ENCODE data around the gene SF3B5. TPM values are rescaled to one million over a fixed set of nuclear protein-coding genes. Genes with fewer than 3 reads are reported as not detected.
A peak's percentile ranks its signal among the peaks of the same experiment; 100 is the strongest.
"Not testable (repeated sequence)": the region's sequence is repeated elsewhere in the genome, so short reads cannot be mapped to it uniquely, and the experiment has no call there.

Gene SF3B5
- polyA plus RNA-seq, 6 donors from 2014 or later, result 314 to 420 (median 370) TPM

DNA sequence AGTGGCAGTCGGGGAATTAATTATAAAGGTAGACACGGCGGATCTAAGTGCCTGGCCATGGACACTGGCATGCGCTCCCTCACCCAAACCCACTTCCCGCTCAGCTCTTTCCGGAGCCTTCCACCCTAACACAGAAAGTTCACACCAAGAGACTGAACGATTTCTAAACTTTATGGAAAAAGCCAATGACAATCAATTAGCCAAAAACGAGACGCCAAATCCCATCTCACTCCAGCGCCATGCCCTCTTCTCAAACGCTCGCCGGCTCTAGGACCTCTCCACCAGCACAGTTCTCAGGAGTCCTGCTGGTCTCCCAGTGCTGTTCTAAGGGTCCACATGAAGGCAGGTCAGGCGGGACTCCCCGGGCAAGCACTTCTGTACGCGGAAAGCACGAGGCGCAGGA lies 641 bp downstream of the SF3B5 start:
- ATAC-seq (ENCODE audit: low read depth in 2 of 2) (no peak), DNase-seq (no peak)
- Mint-ChIP-seq H3K36me3 (no peaks in the 10 kb centered on the region), H3K4me1 (peaks cover 18 to 37% (median 27%) of the 10 kb centered on the region in 3 donors), H3K4me3 (peak overlapping the region; percentile 91 to 100 (median 99)), H3K9me3 (no peaks in the 10 kb centered on the region), H3K27me3 (no peaks in the 10 kb centered on the region), H3K27ac (peak overlapping the region; percentile 96 to 100 (median 99))

GRCh38 chr6:144093658-144094057 lies 1.7 kb downstream of the SF3B5 start:
- H3K27ac Mint-ChIP-seq, result peak overlapping the region in 3 of 6 donors; percentile 80 to 99 (median 96)
- DNase-seq, result no peak
- H3K4me3 Mint-ChIP-seq, result peak overlapping the region in 7 of 8 donors; percentile 22 to 100 (median 99)
- H3K27me3 Mint-ChIP-seq, result no peaks in the 10 kb centered on the region
- peaks cover 18 to 37% (median 27%) of the 10 kb centered on the region in 3 donors for H3K4me1 Mint-ChIP-seq
- ATAC-seq (ENCODE audit: low read depth in 2 of 2), result no peak
- H3K36me3 Mint-ChIP-seq, result no peaks in the 10 kb centered on the region
- H3K9me3 Mint-ChIP-seq, result peaks cover 0 to 2% (median 0%) of the 10 kb centered on the region in 7 donors

DNA sequence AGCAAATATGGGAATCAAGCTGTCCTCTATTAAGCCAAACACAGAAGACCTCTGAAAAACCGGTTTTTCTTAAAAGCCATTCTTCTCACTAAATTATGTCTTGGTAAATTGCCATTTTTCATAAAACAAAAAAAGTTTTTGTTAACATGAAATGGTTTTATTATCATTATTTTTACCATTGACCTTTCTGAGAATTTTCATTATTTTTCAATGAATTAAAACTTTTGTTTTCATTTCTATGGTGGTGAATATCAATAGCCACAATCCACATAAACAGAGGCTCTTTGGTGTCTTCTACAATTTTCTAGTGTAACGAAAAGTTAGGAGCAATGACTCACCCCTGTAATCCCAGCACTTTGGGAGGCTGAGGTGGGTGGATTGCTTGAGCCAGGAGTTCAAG lies 2.1 kb downstream of the SF3B5 start:
- Mint-ChIP-seq H3K27ac (no peak overlapping the region), H3K27me3 (no peaks in the 10 kb centered on the region), H3K4me3 (peak overlapping the region in 5 of 8 donors; percentile 29 to 96 (median 50)), H3K4me1 (peaks cover 18 to 37% (median 27%) of the 10 kb centered on the region in 3 donors), H3K36me3 (no peaks in the 10 kb centered on the region), H3K9me3 (peaks cover 0 to 2% (median 0%) of the 10 kb centered on the region in 7 donors)
- DNase-seq (no peak), ATAC-seq (ENCODE audit: low read depth in 2 of 2) (no peak)

DNA sequence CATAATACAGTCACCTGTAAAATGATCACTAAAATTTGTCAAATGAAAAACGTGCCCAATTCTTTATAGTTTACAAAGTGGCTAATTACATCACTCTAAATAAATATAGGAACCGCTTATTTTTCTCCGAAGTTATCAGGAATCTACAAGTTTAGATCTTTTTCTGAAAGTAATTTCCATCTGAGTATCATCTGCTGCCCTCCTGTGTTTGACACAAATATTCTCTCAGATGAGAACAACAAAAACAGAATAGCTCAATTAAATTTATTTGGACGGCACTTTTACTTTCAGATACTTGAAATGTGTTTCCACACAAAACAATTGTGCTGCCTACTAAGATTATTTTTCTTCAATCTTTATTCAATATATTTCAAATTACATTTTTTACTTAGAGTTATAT lies 5.0 kb downstream of the SF3B5 start:
- DNase-seq, result no peak
- Mint-ChIP-seq H3K9me3 (peaks cover 0 to 2% (median 0%) of the 10 kb centered on the region in 7 donors), H3K36me3 (peaks cover under 1% of the 10 kb centered on the region in 2 donors), H3K4me3 (no peak overlapping the region), H3K27me3 (no peaks in the 10 kb centered on the region), H3K4me1 (peaks cover 23 to 38% (median 28%) of the 10 kb centered on the region in 3 donors), H3K27ac (no peak overlapping the region)
- ATAC-seq (ENCODE audit: low read depth in 2 of 2), result no peak

DNA sequence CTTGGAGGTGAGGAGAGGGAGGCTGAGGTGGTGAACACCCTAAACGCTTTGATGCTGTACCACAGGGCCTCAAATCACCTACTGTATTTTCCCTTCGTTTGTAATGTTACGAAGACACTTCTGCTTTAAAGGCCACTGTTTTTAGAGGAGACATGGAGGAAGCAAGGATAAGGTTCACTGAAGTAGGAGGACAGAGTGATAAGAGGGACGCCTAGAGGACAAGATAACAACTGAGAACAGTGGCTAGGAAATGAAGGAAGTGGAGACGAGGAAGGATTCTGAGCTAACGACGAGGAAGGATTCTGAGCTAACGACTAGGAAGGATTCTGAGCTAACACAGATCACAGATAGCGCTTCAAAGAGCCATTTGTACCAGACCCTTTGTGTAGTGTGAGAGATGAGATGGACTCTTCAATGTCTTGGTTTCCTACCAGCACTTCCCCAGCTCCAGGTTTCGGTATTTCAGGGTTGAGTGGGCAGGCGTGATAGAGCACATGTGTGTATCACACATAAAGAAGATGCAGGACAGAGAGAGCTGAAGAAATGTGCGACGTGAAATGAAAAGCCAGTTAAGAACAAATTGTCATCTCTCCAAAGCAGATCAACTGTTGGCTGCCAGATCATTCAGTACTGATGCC lies 7.5 kb downstream of the SF3B5 start:
- Mint-ChIP-seq H3K9me3 (peaks cover 0 to 2% (median 0%) of the 10 kb centered on the region in 7 donors), H3K4me3 (no peak overlapping the region), H3K27me3 (no peaks in the 10 kb centered on the region), H3K36me3 (peaks cover 6 to 10% of the 10 kb centered on the region in 2 donors), H3K4me1 (peaks cover 9 to 17% (median 11%) of the 10 kb centered on the region in 3 donors), H3K27ac (no peak overlapping the region)
- DNase-seq (no peak), ATAC-seq (ENCODE audit: low read depth in 2 of 2) (no peak)

GRCh38 chr6:144086959-144087358 lies 8.4 kb downstream of the SF3B5 start:
- no peaks in the 10 kb centered on the region for H3K27me3 Mint-ChIP-seq
- peaks cover 6 to 10% of the 10 kb centered on the region in 2 donors for H3K36me3 Mint-ChIP-seq

GRCh38 chr6:144083172-144083571 lies 12.2 kb downstream of the SF3B5 start:
- Mint-ChIP-seq H3K27me3 (no peaks in the 10 kb centered on the region), H3K27ac (peak overlapping the region in 1 of 6 donors; percentile 66), H3K9me3 (no peaks in the 10 kb centered on the region), H3K36me3 (peaks cover 6 to 10% of the 10 kb centered on the region in 2 donors), H3K4me3 (no peak overlapping the region), H3K4me1 (peaks cover 9 to 12% (median 11%) of the 10 kb centered on the region in 3 donors)
- ATAC-seq (ENCODE audit: low read depth in 2 of 2) (no peak), DNase-seq (no peak)

More at GRCh38 chr6:144086959-144087358, 8.4 kb downstream of the SF3B5 start:
- peak overlapping the region in 1 of 6 donors; percentile 86 for H3K27ac Mint-ChIP-seq
- H3K9me3 Mint-ChIP-seq, result peaks cover 0 to 2% (median 0%) of the 10 kb centered on the region in 7 donors
- no peak for ATAC-seq (ENCODE audit: low read depth in 2 of 2)
- H3K4me3 Mint-ChIP-seq, result no peak overlapping the region
- H3K4me1 Mint-ChIP-seq, result peaks cover 9 to 17% (median 11%) of the 10 kb centered on the region in 3 donors
- DNase-seq, result no peak

GRCh38 chr6:144082412-144082811 lies 13.0 kb downstream of the SF3B5 start:
- H3K27ac Mint-ChIP-seq; DNase-seq; H3K4me3 Mint-ChIP-seq; H3K4me1 Mint-ChIP-seq; H3K27me3 Mint-ChIP-seq; H3K9me3 Mint-ChIP-seq; ATAC-seq (ENCODE audit: low read depth in 2 of 2): not testable (repeated sequence)
- peaks cover 6 to 10% of the 10 kb centered on the region in 2 donors for H3K36me3 Mint-ChIP-seq

DNA sequence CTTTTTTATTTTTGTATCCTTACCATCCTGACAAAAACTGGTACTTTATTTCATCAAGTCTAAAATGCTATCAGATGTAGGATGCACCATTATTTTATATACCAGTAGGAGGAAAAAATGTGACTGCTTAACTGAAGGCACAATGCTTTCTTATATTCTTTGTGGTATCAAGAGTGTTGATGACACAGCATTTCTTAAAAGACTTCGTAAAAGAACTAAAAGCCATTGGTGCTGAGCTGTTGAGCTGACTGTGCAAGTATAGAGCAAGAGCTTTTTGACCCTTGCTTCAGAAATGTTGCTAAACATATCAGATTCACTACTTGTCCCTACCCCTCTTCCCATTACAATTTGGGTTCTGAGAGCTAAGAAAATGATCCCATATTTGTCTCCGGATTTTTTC lies 17.5 kb downstream of the SF3B5 start:
- no peaks in the 10 kb centered on the region for H3K9me3 Mint-ChIP-seq
- no peak overlapping the region for H3K4me3 Mint-ChIP-seq
- no peaks in the 10 kb centered on the region for H3K27me3 Mint-ChIP-seq
- DNase-seq, result no peak
- H3K4me1 Mint-ChIP-seq, result no peaks in the 10 kb centered on the region
- H3K27ac Mint-ChIP-seq, result no peak overlapping the region
- no peaks in the 10 kb centered on the region for H3K36me3 Mint-ChIP-seq
- ATAC-seq (ENCODE audit: low read depth in 2 of 2), result no peak

- ATAC-seq (ENCODE audit: low read depth in 2 of 2), result no peak
- H3K27me3 Mint-ChIP-seq, result no peaks in the 10 kb centered on the region
- no peaks in the 10 kb centered on the region for H3K36me3 Mint-ChIP-seq
Observed at GRCh38 chr6:144075875-144076274, 19.5 kb downstream of the SF3B5 start.

DNA sequence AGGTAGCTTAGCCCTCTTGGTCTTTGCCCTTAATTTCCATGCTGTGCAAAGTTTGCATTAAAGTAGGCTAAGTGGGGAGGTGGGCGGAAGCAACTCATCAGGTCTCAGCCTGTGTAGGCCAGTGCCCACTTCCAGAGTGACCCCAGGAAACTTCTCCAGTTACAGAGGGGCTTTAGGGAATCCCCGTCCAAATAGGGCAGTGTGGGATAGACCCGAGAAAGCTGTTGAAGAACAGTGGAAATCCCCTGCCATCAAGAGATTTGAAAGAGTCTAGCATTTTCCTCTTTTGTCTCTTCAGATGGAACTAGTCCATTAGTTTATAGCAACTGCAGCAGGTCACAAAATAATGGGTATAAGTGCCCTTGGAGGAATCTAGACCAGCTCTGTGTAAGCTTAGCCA lies 20.2 kb downstream of the SF3B5 start:
- Mint-ChIP-seq H3K27me3 (no peaks in the 10 kb centered on the region), H3K27ac (no peak overlapping the region), H3K9me3 (no peaks in the 10 kb centered on the region), H3K4me3 (no peak overlapping the region), H3K36me3 (no peaks in the 10 kb centered on the region), H3K4me1 (no peaks in the 10 kb centered on the region)
- no peak for ATAC-seq (ENCODE audit: low read depth in 2 of 2)
- no peak for DNase-seq

More at GRCh38 chr6:144075875-144076274, 19.5 kb downstream of the SF3B5 start:
- Mint-ChIP-seq H3K4me3 (no peak overlapping the region), H3K9me3 (no peaks in the 10 kb centered on the region), H3K27ac (no peak overlapping the region), H3K4me1 (no peaks in the 10 kb centered on the region)
- no peak for DNase-seq

- Mint-ChIP-seq H3K36me3 (no peaks in the 10 kb centered on the region), H3K27ac (no peak overlapping the region), H3K4me3 (no peak overlapping the region), H3K27me3 (no peaks in the 10 kb centered on the region), H3K4me1 (no peaks in the 10 kb centered on the region), H3K9me3 (no peaks in the 10 kb centered on the region)
- DNase-seq (no peak), ATAC-seq (ENCODE audit: low read depth in 2 of 2) (no peak)
Observed at GRCh38 chr6:144073024-144073423, 22.3 kb downstream of the SF3B5 start.

DNA sequence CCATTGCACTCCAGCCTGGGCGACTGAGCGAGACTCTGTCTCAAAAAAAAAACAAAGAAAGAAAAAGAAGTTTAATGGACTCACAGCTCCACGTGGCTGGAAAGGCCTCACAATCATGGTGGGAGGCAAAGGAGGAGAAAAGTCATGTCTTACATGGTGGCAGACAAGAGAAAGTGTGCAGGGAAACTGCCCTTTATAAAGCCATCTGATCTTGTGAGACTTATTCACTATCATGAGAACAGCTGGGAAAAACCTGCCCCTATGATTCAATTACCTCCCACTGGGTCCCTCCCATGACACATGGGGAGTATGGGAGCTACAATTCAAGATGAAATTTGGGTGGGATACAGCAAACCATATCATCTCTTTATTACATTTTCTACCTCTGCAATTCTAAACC lies 25.9 kb downstream of the SF3B5 start:
- no peak overlapping the region for H3K4me3 Mint-ChIP-seq
- H3K4me1 Mint-ChIP-seq, result peaks cover 10 to 23% (median 11%) of the 10 kb centered on the region in 3 donors
- ATAC-seq (ENCODE audit: low read depth in 2 of 2) (no peak), DNase-seq (no peak)
- H3K36me3 Mint-ChIP-seq, result no peaks in the 10 kb centered on the region
- H3K9me3 Mint-ChIP-seq, result no peaks in the 10 kb centered on the region
- no peaks in the 10 kb centered on the region for H3K27me3 Mint-ChIP-seq
- H3K27ac Mint-ChIP-seq, result no peak overlapping the region

DNA sequence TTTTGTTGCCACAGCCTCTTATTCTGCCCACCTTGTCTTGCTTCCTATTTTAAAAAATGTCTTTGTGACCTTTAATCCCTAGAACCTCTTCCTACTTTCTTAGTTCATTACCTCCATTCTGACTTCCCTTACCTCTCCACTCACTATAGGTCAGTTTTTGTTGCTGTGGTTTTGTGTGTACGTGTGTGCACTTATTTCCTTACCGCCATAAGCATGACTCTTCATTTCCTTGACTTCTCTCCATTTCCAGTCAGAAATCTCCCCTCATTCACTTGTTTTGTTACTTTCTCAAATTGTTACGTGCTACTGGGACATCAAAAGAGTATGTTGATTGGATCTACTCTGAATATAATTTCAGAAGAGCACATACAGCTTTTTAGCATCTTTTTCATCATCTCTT lies 26.6 kb downstream of the SF3B5 start:
- Mint-ChIP-seq H3K4me3 (peak overlapping the region in 1 of 8 donors; percentile 79), H3K27ac (no peak overlapping the region), H3K4me1 (peaks cover 11 to 24% (median 11%) of the 10 kb centered on the region in 3 donors), H3K36me3 (no peaks in the 10 kb centered on the region), H3K27me3 (no peaks in the 10 kb centered on the region), H3K9me3 (no peaks in the 10 kb centered on the region)
- DNase-seq (no peak), ATAC-seq (ENCODE audit: low read depth in 2 of 2) (no peak)
